HG03064 (cell line): ENCODE measurements around the gene ZDHHC11.
"Not testable (repeated sequence)": the region's sequence is repeated elsewhere in the genome, so short reads cannot be mapped to it uniquely, and the experiment has no call there.

Source experiments
- ATAC-seq: cut with Tn5 transposase; IDR thresholded peaks from one replicate; pipeline ENCODE4 v1.9.1; 2021; ENCODE audit warnings: low read depth; ENCODE audit not compliant: unreplicated experiment

The ZDHHC11 gene

DNA sequence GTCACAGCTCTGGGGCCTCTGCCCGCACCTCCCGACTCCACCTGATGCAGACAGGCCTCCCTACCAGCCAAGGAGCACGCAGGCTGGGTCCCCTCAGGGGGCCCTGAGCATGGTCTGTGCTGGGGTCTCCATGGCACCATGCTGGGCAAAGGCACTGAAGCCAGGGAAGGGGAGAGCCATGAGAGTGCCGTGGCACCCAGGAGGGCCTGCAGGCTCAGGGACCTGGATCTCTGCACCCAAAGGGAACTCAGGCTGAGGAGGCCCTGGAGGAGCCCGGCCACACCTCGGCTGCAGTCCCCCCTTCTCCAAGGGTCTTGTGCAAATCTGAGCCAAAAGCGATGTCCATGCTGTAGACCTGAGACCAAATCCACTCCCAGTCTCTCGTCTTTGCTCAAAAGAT is 98.8 kb downstream of the ZDHHC11 start:
- not testable (repeated sequence) for ATAC-seq

DNA sequence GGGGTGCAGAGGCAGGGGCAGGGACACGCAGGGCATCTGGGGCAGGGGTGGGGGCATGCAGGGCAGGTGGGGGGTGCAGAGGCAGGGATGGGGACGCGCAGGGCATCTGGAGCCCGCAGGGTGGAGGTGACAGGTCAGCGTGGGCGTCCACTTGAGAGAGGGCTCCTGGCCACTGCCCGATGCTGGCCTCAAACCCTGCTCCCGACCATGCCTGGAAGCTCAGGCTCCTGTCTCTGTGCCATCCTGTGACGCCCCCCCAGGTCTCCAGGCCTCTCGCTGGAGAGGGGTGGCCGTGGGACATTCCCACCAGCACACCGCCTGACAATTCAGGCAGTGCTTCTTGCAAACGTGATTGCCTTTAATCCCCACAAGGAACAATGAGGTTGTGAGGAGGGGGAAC is 99.3 kb downstream of the ZDHHC11 start:
- ATAC-seq, result no peak

DNA sequence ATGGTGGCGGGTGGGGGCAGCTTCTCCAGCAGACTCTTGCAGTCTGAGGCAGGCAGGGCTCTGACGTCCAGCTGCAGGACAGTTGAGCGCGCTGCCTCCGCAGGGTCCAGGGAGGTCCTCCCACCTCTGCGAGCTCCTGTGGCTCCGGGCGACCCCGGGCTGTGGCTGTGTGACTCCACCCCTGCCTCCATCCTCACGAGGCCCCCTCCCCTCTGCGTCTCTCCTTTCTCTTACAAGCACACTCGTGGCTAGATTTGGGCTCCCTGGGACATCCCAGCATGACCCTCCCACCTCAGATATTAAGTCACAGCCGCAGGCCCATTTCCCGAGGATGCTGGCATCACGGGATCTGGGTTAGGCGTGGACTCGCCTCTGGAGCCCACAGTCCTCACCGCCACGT is 100.6 kb downstream of the ZDHHC11 start:
- ATAC-seq, result not testable (repeated sequence)

DNA sequence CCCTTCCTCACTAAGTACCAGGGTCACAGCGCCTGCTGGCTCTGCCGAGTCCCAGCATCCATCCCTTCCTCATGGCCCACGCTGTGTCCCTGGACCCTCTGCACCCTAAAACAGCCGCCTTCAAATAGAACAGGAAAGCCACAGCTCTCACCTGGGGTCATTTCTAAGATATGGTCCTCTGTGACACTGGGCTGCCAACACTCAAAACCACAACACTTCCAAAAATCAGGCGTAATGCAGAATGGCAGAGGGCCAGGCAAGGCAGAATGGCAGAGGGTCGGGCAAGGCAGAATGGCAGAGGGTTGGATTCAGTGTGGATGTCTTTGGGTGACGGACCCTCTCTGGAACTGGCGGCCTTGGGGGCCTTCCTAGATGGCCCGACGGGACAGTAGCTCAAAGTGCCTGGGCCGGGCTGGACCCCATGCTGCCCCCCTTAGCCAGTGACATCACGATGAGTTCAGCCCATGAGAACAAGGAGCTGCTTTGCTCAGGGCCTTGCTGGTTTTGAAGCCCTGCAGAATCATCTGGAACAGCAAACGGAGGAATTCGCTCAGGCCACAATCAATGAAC is 101.6 kb downstream of the ZDHHC11 start:
- ATAC-seq, result no peak

DNA sequence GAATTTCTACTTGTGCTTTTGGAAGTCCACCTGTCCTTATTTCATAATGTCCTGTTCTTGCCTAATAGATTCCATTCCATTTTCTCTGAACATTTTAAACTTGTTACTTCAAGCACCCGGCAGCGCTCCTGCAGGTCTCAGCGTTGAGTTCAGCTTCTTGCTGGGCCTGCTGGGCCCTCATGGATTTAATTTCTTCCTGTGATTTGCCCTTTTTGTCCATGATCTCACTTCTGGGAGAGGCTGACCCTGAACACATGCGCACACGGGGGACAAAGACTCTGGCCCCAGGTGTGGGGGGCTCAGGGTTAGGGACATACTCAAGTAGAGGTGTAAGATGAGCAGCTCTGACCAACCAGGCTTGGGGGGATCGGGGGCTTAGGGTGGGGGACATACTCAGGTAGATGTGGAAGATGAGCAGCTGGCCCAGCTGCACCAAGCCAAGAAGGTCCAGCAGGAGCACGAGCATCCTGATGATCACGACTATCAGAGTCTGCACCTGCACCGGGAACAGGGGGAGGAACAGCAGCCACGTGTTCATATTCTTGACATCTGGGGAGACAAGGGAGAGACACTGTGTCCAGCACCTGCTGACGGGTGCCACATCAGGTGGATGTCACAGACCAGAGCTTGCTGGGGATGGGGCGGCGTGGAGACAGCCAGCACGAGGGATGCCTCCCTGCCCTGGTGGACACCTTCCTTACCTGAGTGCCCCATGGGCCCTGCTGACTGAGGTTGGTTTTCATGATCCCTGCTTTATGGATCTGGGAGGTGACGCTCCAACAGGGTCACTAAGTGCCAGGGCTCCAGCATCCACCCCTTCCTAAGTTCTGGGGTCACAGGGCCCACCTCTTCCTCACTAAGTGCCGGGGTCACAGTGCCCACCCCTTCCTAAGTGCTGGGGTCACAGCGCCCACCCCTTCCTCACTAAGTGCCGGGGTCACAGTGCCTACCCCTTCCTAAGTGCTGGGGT is 102.5 kb downstream of the ZDHHC11 start:
- ATAC-seq, result not testable (repeated sequence)

DNA sequence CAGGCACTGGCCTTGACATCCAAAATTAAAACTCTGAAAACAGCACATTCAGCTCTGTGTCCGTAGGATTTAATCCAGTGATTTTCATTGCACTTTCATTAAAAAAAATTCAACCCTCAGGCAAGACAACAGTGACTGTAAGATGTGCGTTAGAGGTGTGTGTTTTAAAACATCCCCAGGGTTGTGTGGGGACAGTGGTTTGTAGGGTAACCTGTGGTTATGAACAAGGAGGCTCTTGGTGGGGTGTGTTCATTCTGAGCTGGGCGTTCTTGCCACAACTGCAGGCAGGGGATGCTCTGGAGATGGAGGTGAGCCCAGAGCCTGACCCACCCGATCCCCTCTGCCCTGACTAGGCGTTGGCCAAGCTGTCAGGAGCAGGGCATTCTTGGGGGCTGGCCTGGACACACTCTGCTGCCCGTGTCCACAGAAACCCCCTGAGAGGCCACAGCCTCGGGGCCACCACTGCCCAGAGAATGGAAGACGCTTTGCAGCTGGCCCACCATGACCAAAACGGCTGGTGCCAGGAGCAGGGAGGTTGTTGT is 103.4 kb downstream of the ZDHHC11 start:
- ATAC-seq, result not testable (repeated sequence)

DNA sequence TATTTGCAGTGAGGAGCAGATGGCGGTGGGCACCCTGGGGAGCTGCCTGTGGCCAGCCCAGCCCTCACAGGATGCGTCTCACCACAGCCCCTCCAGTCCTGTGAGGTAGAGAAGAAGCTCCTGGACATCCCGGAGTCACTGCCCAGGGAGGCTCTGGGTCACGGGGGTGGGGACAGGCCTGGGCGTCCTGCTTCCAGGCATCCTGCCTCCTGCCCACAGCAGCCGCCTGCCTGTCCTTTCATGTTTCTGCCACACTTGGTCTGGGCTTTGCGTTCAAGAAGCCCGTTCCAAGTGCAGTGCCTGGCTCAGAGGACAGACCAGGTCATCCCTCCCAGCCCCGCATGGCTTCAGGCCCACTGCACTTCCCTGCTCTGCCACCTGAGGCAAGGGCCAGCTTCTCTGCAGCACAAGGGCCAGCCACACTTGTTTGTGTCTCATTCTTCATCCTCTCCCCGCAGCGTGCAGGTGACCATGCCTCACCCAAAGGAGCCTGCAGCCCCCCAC is 104.5 kb downstream of the ZDHHC11 start:
- no peak for ATAC-seq
